ENCODE results near the gene REEP6.
"Not testable (repeated sequence)": the region's sequence is repeated elsewhere in the genome, so short reads cannot be mapped to it uniquely, and the experiment has no call there.

The REEP6 gene

GRCh38 chr19:1529430-1529816 is 38.4 kb downstream of the REEP6 start:
- Histone ChIP-seq H3K9me3 (ENCODE audit: control insufficient read depth in 5 of 5, low read length in 5 of 5) (no peaks in the 10 kb centered on the region), H3K36me3 (ENCODE audit: control insufficient read depth in 5 of 5, insufficient read depth in 5 of 5, low read length in 5 of 5) (no peaks in the 10 kb centered on the region), H3K4me3 (ENCODE audit: low read depth in 1 of 5, low read length in 5 of 5) (no peak overlapping the region), H3K27me3 (ENCODE audit: control insufficient read depth in 5 of 5, insufficient read depth in 4 of 5, low read length in 5 of 5) (peaks cover 38 to 54% (median 41%) of the 10 kb centered on the region in 5 donors), H3K9ac (ENCODE audit: low read length in 5 of 5) (no peak overlapping the region), H3K27ac (ENCODE audit: low read depth, low read length) (no peak overlapping the region), H3K4me1 (ENCODE audit: control insufficient read depth in 5 of 5, insufficient read depth in 5 of 5, low read length in 5 of 5) (peaks cover 0 to 2% (median under 1%) of the 10 kb centered on the region in 5 donors)

GRCh38 chr19:1530856-1531255 is 39.9 kb downstream of the REEP6 start:
- not testable (repeated sequence) for H3K4me1 ChIP-seq (ENCODE audit: control insufficient read depth in 5 of 5, insufficient read depth in 5 of 5, low read length in 5 of 5); H3K27ac ChIP-seq (ENCODE audit: low read depth, low read length); H3K4me3 ChIP-seq (ENCODE audit: low read depth in 1 of 5, low read length in 5 of 5); H3K36me3 ChIP-seq (ENCODE audit: control insufficient read depth in 5 of 5, insufficient read depth in 5 of 5, low read length in 5 of 5); H3K9ac ChIP-seq (ENCODE audit: low read length in 5 of 5); H3K9me3 ChIP-seq (ENCODE audit: control insufficient read depth in 5 of 5, low read length in 5 of 5)
- H3K27me3 ChIP-seq (ENCODE audit: control insufficient read depth in 5 of 5, insufficient read depth in 4 of 5, low read length in 5 of 5), result peaks cover 23 to 48% (median 34%) of the 10 kb centered on the region in 5 donors

- no peaks in the 10 kb centered on the region for H3K4me1 ChIP-seq (ENCODE audit: control insufficient read depth in 5 of 5, insufficient read depth in 5 of 5, low read length in 5 of 5)
Measured at GRCh38 chr19:1531587-1531986, 40.6 kb downstream of the REEP6 start.

GRCh38 chr19:1532003-1532402 is 41.0 kb downstream of the REEP6 start:
- Histone ChIP-seq H3K4me1 (ENCODE audit: control insufficient read depth in 5 of 5, insufficient read depth in 5 of 5, low read length in 5 of 5) (no peaks in the 10 kb centered on the region), H3K36me3 (ENCODE audit: control insufficient read depth in 5 of 5, insufficient read depth in 5 of 5, low read length in 5 of 5) (no peaks in the 10 kb centered on the region), H3K9ac (ENCODE audit: low read length in 5 of 5) (no peak overlapping the region), H3K27me3 (ENCODE audit: control insufficient read depth in 5 of 5, insufficient read depth in 4 of 5, low read length in 5 of 5) (peaks cover 18 to 38% (median 24%) of the 10 kb centered on the region in 5 donors), H3K27ac (ENCODE audit: low read depth, low read length) (no peak overlapping the region), H3K9me3 (ENCODE audit: control insufficient read depth in 5 of 5, low read length in 5 of 5) (peaks cover 0 to 3% (median 0%) of the 10 kb centered on the region in 5 donors), H3K4me3 (ENCODE audit: low read depth in 1 of 5, low read length in 5 of 5) (no peak overlapping the region)

More at GRCh38 chr19:1531587-1531986, 40.6 kb downstream of the REEP6 start:
- Histone ChIP-seq H3K9me3 (ENCODE audit: control insufficient read depth in 5 of 5, low read length in 5 of 5) (peaks cover 0 to 3% (median 0%) of the 10 kb centered on the region in 5 donors), H3K9ac (ENCODE audit: low read length in 5 of 5) (no peak overlapping the region), H3K4me3 (ENCODE audit: low read depth in 1 of 5, low read length in 5 of 5) (no peak overlapping the region), H3K27me3 (ENCODE audit: control insufficient read depth in 5 of 5, insufficient read depth in 4 of 5, low read length in 5 of 5) (peaks cover 17 to 40% (median 26%) of the 10 kb centered on the region in 5 donors), H3K27ac (ENCODE audit: low read depth, low read length) (no peak overlapping the region), H3K36me3 (ENCODE audit: control insufficient read depth in 5 of 5, insufficient read depth in 5 of 5, low read length in 5 of 5) (no peaks in the 10 kb centered on the region)

GRCh38 chr19:1533510-1534150 is 42.6 kb downstream of the REEP6 start:
- Histone ChIP-seq H3K27ac (ENCODE audit: low read depth, low read length) (no peak overlapping the region), H3K9ac (ENCODE audit: low read length in 5 of 5) (no peak overlapping the region), H3K27me3 (ENCODE audit: control insufficient read depth in 5 of 5, insufficient read depth in 4 of 5, low read length in 5 of 5) (peaks cover 14 to 36% (median 23%) of the 10 kb centered on the region in 5 donors), H3K36me3 (ENCODE audit: control insufficient read depth in 5 of 5, insufficient read depth in 5 of 5, low read length in 5 of 5) (no peaks in the 10 kb centered on the region), H3K4me1 (ENCODE audit: control insufficient read depth in 5 of 5, insufficient read depth in 5 of 5, low read length in 5 of 5) (peaks cover 0 to under 1% (median 0%) of the 10 kb centered on the region in 5 donors), H3K9me3 (ENCODE audit: control insufficient read depth in 5 of 5, low read length in 5 of 5) (peaks cover 0 to 3% (median 0%) of the 10 kb centered on the region in 5 donors), H3K4me3 (ENCODE audit: low read depth in 1 of 5, low read length in 5 of 5) (no peak overlapping the region)

- Histone ChIP-seq H3K4me3 (ENCODE audit: low read depth in 1 of 5, low read length in 5 of 5) (no peak overlapping the region), H3K27ac (ENCODE audit: low read depth, low read length) (no peak overlapping the region), H3K36me3 (ENCODE audit: control insufficient read depth in 5 of 5, insufficient read depth in 5 of 5, low read length in 5 of 5) (no peaks in the 10 kb centered on the region), H3K27me3 (ENCODE audit: control insufficient read depth in 5 of 5, insufficient read depth in 4 of 5, low read length in 5 of 5) (peaks cover 11 to 27% (median 22%) of the 10 kb centered on the region in 5 donors), H3K4me1 (ENCODE audit: control insufficient read depth in 5 of 5, insufficient read depth in 5 of 5, low read length in 5 of 5) (peaks cover 0 to 5% (median 0%) of the 10 kb centered on the region in 5 donors), H3K9ac (ENCODE audit: low read length in 5 of 5) (no peak overlapping the region), H3K9me3 (ENCODE audit: control insufficient read depth in 5 of 5, low read length in 5 of 5) (peaks cover 0 to 3% (median 0%) of the 10 kb centered on the region in 5 donors)
Measured at GRCh38 chr19:1534972-1535371, 44.0 kb downstream of the REEP6 start.

GRCh38 chr19:1535699-1536098 is 44.7 kb downstream of the REEP6 start:
- Histone ChIP-seq H3K4me1 (ENCODE audit: control insufficient read depth in 5 of 5, insufficient read depth in 5 of 5, low read length in 5 of 5) (peaks cover 0 to 10% (median 3%) of the 10 kb centered on the region in 5 donors), H3K27me3 (ENCODE audit: control insufficient read depth in 5 of 5, insufficient read depth in 4 of 5, low read length in 5 of 5) (peaks cover 11 to 25% (median 23%) of the 10 kb centered on the region in 5 donors)
- not testable (repeated sequence) for H3K9ac ChIP-seq (ENCODE audit: low read length in 5 of 5); H3K36me3 ChIP-seq (ENCODE audit: control insufficient read depth in 5 of 5, insufficient read depth in 5 of 5, low read length in 5 of 5); H3K9me3 ChIP-seq (ENCODE audit: control insufficient read depth in 5 of 5, low read length in 5 of 5); H3K27ac ChIP-seq (ENCODE audit: low read depth, low read length); H3K4me3 ChIP-seq (ENCODE audit: low read depth in 1 of 5, low read length in 5 of 5)

- Histone ChIP-seq H3K27ac (ENCODE audit: low read depth, low read length) (no peak overlapping the region), H3K9me3 (ENCODE audit: control insufficient read depth in 5 of 5, low read length in 5 of 5) (peaks cover 0 to 3% (median 0%) of the 10 kb centered on the region in 5 donors), H3K4me3 (ENCODE audit: low read depth in 1 of 5, low read length in 5 of 5) (no peak overlapping the region), H3K4me1 (ENCODE audit: control insufficient read depth in 5 of 5, insufficient read depth in 5 of 5, low read length in 5 of 5) (peaks cover 2 to 11% (median 4%) of the 10 kb centered on the region in 5 donors), H3K36me3 (ENCODE audit: control insufficient read depth in 5 of 5, insufficient read depth in 5 of 5, low read length in 5 of 5) (no peaks in the 10 kb centered on the region), H3K27me3 (ENCODE audit: control insufficient read depth in 5 of 5, insufficient read depth in 4 of 5, low read length in 5 of 5) (peaks cover 2 to 19% (median 17%) of the 10 kb centered on the region in 5 donors), H3K9ac (ENCODE audit: low read length in 5 of 5) (no peak overlapping the region)
Measured at GRCh38 chr19:1538978-1539377, 48.0 kb downstream of the REEP6 start.

- not testable (repeated sequence) for H3K9me3 ChIP-seq (ENCODE audit: control insufficient read depth in 5 of 5, low read length in 5 of 5); H3K9ac ChIP-seq (ENCODE audit: low read length in 5 of 5); H3K36me3 ChIP-seq (ENCODE audit: control insufficient read depth in 5 of 5, insufficient read depth in 5 of 5, low read length in 5 of 5); H3K27ac ChIP-seq (ENCODE audit: low read depth, low read length); H3K4me3 ChIP-seq (ENCODE audit: low read depth in 1 of 5, low read length in 5 of 5)
- Histone ChIP-seq H3K4me1 (ENCODE audit: control insufficient read depth in 5 of 5, insufficient read depth in 5 of 5, low read length in 5 of 5) (peaks cover 2 to 11% (median 4%) of the 10 kb centered on the region in 5 donors), H3K27me3 (ENCODE audit: control insufficient read depth in 5 of 5, insufficient read depth in 4 of 5, low read length in 5 of 5) (peaks cover 4 to 19% (median 16%) of the 10 kb centered on the region in 5 donors)
Measured at GRCh38 chr19:1539749-1540148, 48.8 kb downstream of the REEP6 start.

- Histone ChIP-seq H3K9me3 (ENCODE audit: control insufficient read depth in 5 of 5, low read length in 5 of 5) (peaks cover 0 to 3% (median 0%) of the 10 kb centered on the region in 5 donors), H3K27ac (ENCODE audit: low read depth, low read length) (no peak overlapping the region), H3K36me3 (ENCODE audit: control insufficient read depth in 5 of 5, insufficient read depth in 5 of 5, low read length in 5 of 5) (no peaks in the 10 kb centered on the region), H3K27me3 (ENCODE audit: control insufficient read depth in 5 of 5, insufficient read depth in 4 of 5, low read length in 5 of 5) (peaks cover 4 to 16% (median 10%) of the 10 kb centered on the region in 5 donors), H3K4me1 (ENCODE audit: control insufficient read depth in 5 of 5, insufficient read depth in 5 of 5, low read length in 5 of 5) (peaks cover 2 to 11% (median 4%) of the 10 kb centered on the region in 5 donors), H3K4me3 (ENCODE audit: low read depth in 1 of 5, low read length in 5 of 5) (no peak overlapping the region), H3K9ac (ENCODE audit: low read length in 5 of 5) (no peak overlapping the region)
Measured at GRCh38 chr19:1540365-1540925, 49.5 kb downstream of the REEP6 start.

Data from subcutaneous abdominal adipose tissue (tissue), 5 donors.